DOHH2 (cell line): ENCODE results near the gene COBLL1.

Experiments used
- H3F3A ChIP-seq: fragments of 200-600 bp; sonication (generic), shearing (Covaris generic); 2 replicates; pipeline ENCODE4 v1.6.0; 2016; ENCODE audit warnings: antibody characterized with exemption, mild to moderate bottlenecking; ENCODE audit not compliant: control insufficient read depth, insufficient read depth
- H3K27ac ChIP-seq: fragments of 200-600 bp; sonication (generic); 2 replicates; pipeline ENCODE4 v1.5.1; 2014; ENCODE audit warnings: low read depth, mild to moderate bottlenecking, low read length, moderate library complexity
- H3K27me3 ChIP-seq: fragments of 200-600 bp; sonication (generic); 2 replicates; pipeline ENCODE4 v1.6.1; 2014; ENCODE audit warnings: mild to moderate bottlenecking, low read length, mixed read lengths; ENCODE audit not compliant: control insufficient read depth
- H3K36me3 ChIP-seq: fragments of 200-600 bp; sonication (generic); 2 replicates; pipeline ENCODE4 v1.6.1; 2014; ENCODE audit warnings: mild to moderate bottlenecking, low read length, moderate library complexity, mixed read lengths; ENCODE audit not compliant: control insufficient read depth
- H3K4me1 ChIP-seq: fragments of 200-600 bp; sonication (generic); 2 replicates; pipeline ENCODE4 v1.6.1; 2014; ENCODE audit warnings: mild to moderate bottlenecking, low read length, mixed read lengths; ENCODE audit not compliant: control insufficient read depth
- H3K4me2 ChIP-seq: fragments of 200-600 bp; sonication (generic); 2 replicates; pipeline ENCODE4 v1.6.0; 2014; ENCODE audit warnings: mild to moderate bottlenecking, low read length, moderate library complexity
- H3K4me3 ChIP-seq: fragments of 200-600 bp; sonication (generic); 2 replicates; pipeline ENCODE4 v1.5.1; 2014; ENCODE audit warnings: mild to moderate bottlenecking, low read length, mixed read lengths
- H3K79me2 ChIP-seq: fragments of 200-600 bp; sonication (generic); 2 replicates; pipeline ENCODE4 v1.6.1; 2014; ENCODE audit warnings: mild to moderate bottlenecking, low read length, mixed read lengths; ENCODE audit not compliant: control insufficient read depth
- H3K9me2 ChIP-seq: fragments of 200-600 bp; sonication (generic); replicated peaks from 2 replicates; pipeline ENCODE4 v1.6.1; 2014; ENCODE audit warnings: mild to moderate bottlenecking, low read length, mixed read lengths; ENCODE audit not compliant: control insufficient read depth
- H3K9me3 ChIP-seq: fragments of 200-600 bp; sonication (generic); 2 replicates; pipeline ENCODE4 v1.6.1; 2014; ENCODE audit warnings: antibody characterized with exemption, low read length, mixed read lengths; ENCODE audit not compliant: control insufficient read depth, insufficient read depth
- H4K20me1 ChIP-seq: fragments of 200-600 bp; sonication (generic); 2 replicates; pipeline ENCODE4 v1.6.0; 2014; ENCODE audit warnings: low read depth, mild to moderate bottlenecking, antibody characterized with exemption, low read length, moderate library complexity; ENCODE audit not compliant: control insufficient read depth, insufficient read depth
- EZH2phosphoT487 ChIP-seq: fragments of 200-600 bp; sonication (generic); IDR thresholded peaks from 2 replicates; pipeline ENCODE4 v1.6.1; 2017; ENCODE audit warnings: borderline replicate concordance, mild to moderate bottlenecking, antibody characterized with exemption, low read length, moderate library complexity, mixed read lengths
- TF ChIP-seq, protein P1 (sequence below): fragments of 200-600 bp; sonication (generic); IDR thresholded peaks from one replicate; pipeline ENCODE4 v1.5.1; 2014; ENCODE audit warnings: antibody characterized with exemption, mild to moderate bottlenecking, low read depth, low read length; ENCODE audit not compliant: poor library complexity, severe bottlenecking

Gene COBLL1

DNA sequence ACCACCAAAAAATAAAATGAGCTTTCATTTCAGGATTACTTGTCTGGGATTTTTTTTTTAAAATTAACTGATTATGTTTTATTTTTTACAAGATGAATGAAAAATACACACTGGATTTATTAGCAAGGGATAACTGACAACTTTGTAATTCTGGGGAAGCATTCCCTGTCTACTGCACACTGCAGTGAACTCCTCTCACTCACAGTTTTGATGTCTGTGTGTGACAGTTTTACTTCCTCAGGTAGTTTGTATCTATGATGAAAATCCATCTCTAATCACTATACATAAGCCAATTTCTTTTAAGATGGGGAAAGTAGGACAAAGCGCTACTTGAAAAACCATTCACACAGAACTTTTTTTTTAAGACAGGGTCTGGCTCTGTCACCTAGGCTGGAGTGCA lies 94.5 kb downstream of the COBLL1 start:
- Histone ChIP-seq H3K9me3 (no peaks in the 10 kb centered on the region), H3F3A (no peaks in the 10 kb centered on the region), H3K4me2 (no peak overlapping the region), H3K27me3 (no peaks in the 10 kb centered on the region), H3K27ac (no peak overlapping the region), H4K20me1 (no peaks in the 10 kb centered on the region), H3K36me3 (no peaks in the 10 kb centered on the region), H3K4me3 (no peak overlapping the region), H3K4me1 (peaks cover 12% of the 10 kb centered on the region), H3K9me2 (no peaks in the 10 kb centered on the region), H3K79me2 (peaks cover 14% of the 10 kb centered on the region)
- TF ChIP-seq, protein P1, sequence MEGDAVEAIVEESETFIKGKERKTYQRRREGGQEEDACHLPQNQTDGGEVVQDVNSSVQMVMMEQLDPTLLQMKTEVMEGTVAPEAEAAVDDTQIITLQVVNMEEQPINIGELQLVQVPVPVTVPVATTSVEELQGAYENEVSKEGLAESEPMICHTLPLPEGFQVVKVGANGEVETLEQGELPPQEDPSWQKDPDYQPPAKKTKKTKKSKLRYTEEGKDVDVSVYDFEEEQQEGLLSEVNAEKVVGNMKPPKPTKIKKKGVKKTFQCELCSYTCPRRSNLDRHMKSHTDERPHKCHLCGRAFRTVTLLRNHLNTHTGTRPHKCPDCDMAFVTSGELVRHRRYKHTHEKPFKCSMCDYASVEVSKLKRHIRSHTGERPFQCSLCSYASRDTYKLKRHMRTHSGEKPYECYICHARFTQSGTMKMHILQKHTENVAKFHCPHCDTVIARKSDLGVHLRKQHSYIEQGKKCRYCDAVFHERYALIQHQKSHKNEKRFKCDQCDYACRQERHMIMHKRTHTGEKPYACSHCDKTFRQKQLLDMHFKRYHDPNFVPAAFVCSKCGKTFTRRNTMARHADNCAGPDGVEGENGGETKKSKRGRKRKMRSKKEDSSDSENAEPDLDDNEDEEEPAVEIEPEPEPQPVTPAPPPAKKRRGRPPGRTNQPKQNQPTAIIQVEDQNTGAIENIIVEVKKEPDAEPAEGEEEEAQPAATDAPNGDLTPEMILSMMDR: no peak
- no peak for TF ChIP-seq EZH2phosphoT487

DNA sequence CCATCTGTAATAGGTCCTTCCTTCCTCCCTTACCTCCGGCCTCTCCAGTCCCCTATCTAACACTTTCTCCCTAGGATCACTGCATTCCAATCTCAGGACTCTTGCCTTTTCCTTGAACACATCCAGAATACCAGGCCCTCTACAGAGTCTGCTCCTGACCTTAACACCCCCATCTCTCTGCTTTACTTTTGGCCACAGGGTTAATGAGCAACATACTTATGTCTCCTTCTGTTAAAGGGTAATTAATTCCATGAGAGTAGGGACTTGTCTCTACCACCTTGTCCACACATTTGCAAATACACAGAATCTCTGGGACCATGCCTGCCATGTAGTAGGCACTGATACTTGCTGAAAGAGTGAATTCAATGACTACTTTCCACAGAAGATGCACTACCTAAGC lies 94.9 kb downstream of the COBLL1 start:
- Histone ChIP-seq H3K9me3 (no peaks in the 10 kb centered on the region), H3K27me3 (no peaks in the 10 kb centered on the region), H3K9me2 (no peaks in the 10 kb centered on the region), H3K36me3 (no peaks in the 10 kb centered on the region), H3K4me3 (no peak overlapping the region), H3K4me1 (peaks cover 12% of the 10 kb centered on the region), H3K79me2 (peaks cover 14% of the 10 kb centered on the region), H3K27ac (no peak overlapping the region), H3F3A (no peaks in the 10 kb centered on the region), H3K4me2 (no peak overlapping the region), H4K20me1 (no peaks in the 10 kb centered on the region)
- TF ChIP-seq, protein P1: no peak
- TF ChIP-seq EZH2phosphoT487: no peak

DNA sequence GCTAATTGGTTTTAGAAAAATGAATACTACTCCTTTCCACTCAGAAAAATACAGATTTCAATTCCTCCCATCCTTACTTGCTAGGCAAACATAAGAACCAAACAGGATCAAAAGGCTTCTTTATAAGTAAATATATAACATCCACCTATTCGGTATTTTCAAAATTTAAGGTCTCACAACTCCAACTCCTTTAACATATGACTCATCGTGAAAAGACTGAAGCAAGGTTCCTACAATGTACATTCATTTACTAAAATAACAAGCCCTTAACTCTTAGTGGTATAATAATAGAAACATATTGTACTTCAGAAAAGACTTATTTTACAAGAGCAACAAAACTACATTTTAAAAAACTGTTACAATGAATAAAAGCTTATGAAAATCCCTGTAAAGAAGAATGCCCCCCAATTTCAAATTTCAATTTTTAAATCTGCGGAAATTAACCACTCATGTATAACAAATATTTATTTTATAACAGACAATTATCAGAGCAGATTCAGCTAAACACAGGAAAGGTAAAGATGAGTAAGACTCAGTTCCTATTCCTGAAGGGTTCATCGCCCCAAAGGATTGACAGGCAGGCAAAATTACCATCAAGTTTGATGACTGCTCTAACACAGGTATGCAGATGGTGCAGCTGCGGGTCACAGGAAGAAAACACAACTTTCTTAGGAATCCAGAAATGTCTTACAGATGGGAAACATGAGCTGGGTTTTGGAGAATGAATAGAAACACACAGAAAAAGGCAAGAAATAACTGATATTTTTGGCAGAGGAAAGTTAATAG lies 96.4 kb downstream of the COBLL1 start:
- Histone ChIP-seq H3K4me3 (no peak overlapping the region), H3K27ac (no peak overlapping the region), H3F3A (no peaks in the 10 kb centered on the region), H3K4me1 (peaks cover 12% of the 10 kb centered on the region), H3K79me2 (peaks cover 14% of the 10 kb centered on the region), H3K36me3 (no peaks in the 10 kb centered on the region), H4K20me1 (no peaks in the 10 kb centered on the region), H3K4me2 (no peak overlapping the region), H3K9me3 (no peaks in the 10 kb centered on the region), H3K9me2 (no peaks in the 10 kb centered on the region), H3K27me3 (no peaks in the 10 kb centered on the region)
- no peak for TF ChIP-seq EZH2phosphoT487
- TF ChIP-seq, protein P1: no peak
